ENCODE measurements around the gene CELA3B. TPM values are rescaled to one million over a fixed set of nuclear protein-coding genes. Genes with fewer than 3 reads are reported as not detected.
"Not testable (repeated sequence)": the region's sequence is repeated elsewhere in the genome, so short reads cannot be mapped to it uniquely, and the experiment has no call there.

The CELA3B gene
- total RNA-seq, 1 experiment from 2014 or later = 3.4 TPM

DNA sequence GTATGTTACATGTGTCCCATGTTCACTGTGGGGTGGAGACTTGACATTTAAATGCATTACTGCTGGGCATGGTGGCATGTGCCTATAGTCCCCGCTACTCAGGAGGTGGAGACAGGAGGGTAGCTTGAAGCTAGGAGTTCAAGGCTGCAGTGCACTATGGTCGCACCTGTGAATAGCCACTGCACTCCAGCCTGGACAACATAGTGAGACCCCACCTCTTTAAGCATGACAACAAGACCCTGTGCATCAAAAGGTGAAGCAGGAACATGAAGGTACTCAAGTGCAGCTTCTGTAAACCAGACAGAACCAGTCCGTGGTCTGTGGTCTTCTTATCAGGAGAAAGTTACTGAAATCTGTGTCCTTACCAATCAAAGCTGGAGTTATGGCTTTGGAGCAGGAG is 15.4 kb downstream of the CELA3B start:
- ATAC-seq; H3K36me3 ChIP-seq (ENCODE audit: control insufficient read depth, insufficient read depth, low read length); in situ Hi-C loops (cut with HindIII; ENCODE audit: low pct_unique_long_range_greater_than_20kb, low sequenced_read_pairs); H3K27ac ChIP-seq (ENCODE audit: low read length); H3K9me3 ChIP-seq (ENCODE audit: control insufficient read depth, insufficient read depth, low read depth, low read length); POLR2A ChIA-PET; intact Hi-C loops (cut with micrococcal nuclease; ENCODE audit: unreplicated experiment); BruUV-seq (replicated peaks); H3K27me3 ChIP-seq (ENCODE audit: control insufficient read depth, insufficient read depth, low read length); H3K4me3 ChIP-seq (ENCODE audit: low read depth in 2 of 2, low read length in 2 of 2); H3K4me1 ChIP-seq (ENCODE audit: control insufficient read depth, insufficient read depth, low read length); DNase-seq (ENCODE audit: low read depth, low spot score): not testable (repeated sequence)
- CTCF ChIA-PET = interaction anchor here (0.6 kb wide), 1 partner anchor 24 kb away, joined by 3 read pairs; no protein-coding TSS in a partner anchor

- H3K27ac ChIP-seq (ENCODE audit: low read length); ATAC-seq; CTCF ChIA-PET; H3K27me3 ChIP-seq (ENCODE audit: control insufficient read depth, insufficient read depth, low read length); H3K9me3 ChIP-seq (ENCODE audit: control insufficient read depth, insufficient read depth, low read depth, low read length); intact Hi-C loops (cut with micrococcal nuclease; ENCODE audit: unreplicated experiment); H3K4me3 ChIP-seq (ENCODE audit: low read depth in 2 of 2, low read length in 2 of 2); H3K36me3 ChIP-seq (ENCODE audit: control insufficient read depth, insufficient read depth, low read length); BruUV-seq (replicated peaks); DNase-seq (ENCODE audit: low read depth, low spot score); H3K4me1 ChIP-seq (ENCODE audit: control insufficient read depth, insufficient read depth, low read length); in situ Hi-C loops (cut with HindIII; ENCODE audit: low pct_unique_long_range_greater_than_20kb, low sequenced_read_pairs): not testable (repeated sequence)
- POLR2A ChIA-PET = interaction anchor here (0.6 kb wide), 1 partner anchor 293 kb away, joined by 4 read pairs; no protein-coding TSS in a partner anchor
Observed at GRCh38 chr1:21994716-21995115, 17.9 kb downstream of the CELA3B start.

GRCh38 chr1:21996663-21996970 is 19.8 kb downstream of the CELA3B start:
- H3K9me3 ChIP-seq (ENCODE audit: control insufficient read depth, insufficient read depth, low read depth, low read length); ATAC-seq; H3K4me3 ChIP-seq (ENCODE audit: low read depth in 2 of 2, low read length in 2 of 2); BruUV-seq (replicated peaks); in situ Hi-C loops (cut with HindIII; ENCODE audit: low pct_unique_long_range_greater_than_20kb, low sequenced_read_pairs); H3K36me3 ChIP-seq (ENCODE audit: control insufficient read depth, insufficient read depth, low read length); H3K4me1 ChIP-seq (ENCODE audit: control insufficient read depth, insufficient read depth, low read length); CTCF ChIA-PET; POLR2A ChIA-PET; DNase-seq (ENCODE audit: low read depth, low spot score); H3K27me3 ChIP-seq (ENCODE audit: control insufficient read depth, insufficient read depth, low read length); intact Hi-C loops (cut with micrococcal nuclease; ENCODE audit: unreplicated experiment): not testable (repeated sequence)
- H3K27ac ChIP-seq (ENCODE audit: low read length) = 0 out of 2 replicates have a peak overlapping the region, but pooled peaks have one; percentile 44

DNA sequence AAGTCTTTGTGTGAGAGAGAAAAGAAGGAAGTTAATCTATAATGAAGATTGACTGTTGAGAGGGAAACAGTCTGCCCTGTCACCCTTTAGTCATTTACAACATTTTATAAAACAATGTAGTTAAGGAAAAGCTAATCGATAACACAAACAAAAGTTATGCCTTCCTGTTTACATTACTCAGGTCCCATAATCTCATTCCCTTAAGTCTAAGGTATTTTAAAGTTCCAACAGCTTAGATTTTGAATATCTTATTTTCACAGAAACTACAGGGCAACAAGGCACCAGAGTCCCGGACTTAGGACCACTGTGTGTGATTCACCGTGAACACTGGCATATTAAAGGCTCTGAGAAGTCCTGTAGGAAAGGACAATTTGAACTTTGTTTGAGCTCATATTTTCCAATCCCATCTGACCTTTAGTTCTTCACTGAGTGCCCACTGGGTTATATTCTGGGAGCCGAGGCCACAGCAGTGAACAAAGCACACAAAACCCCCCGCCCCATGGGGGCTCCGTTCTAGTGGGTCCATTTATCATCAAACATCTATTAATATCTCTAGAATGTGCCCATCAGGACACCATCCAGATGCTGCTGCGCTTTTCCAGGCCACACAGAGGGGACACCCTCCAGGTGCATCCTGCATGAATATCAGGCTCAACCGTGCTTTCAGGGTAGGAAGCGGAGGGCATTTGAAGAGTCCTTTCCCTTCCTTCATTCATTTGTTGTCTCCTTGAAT is 21.2 kb downstream of the CELA3B start:
- DNase-seq (ENCODE audit: low read depth, low spot score) = not testable (repeated sequence)

DNA sequence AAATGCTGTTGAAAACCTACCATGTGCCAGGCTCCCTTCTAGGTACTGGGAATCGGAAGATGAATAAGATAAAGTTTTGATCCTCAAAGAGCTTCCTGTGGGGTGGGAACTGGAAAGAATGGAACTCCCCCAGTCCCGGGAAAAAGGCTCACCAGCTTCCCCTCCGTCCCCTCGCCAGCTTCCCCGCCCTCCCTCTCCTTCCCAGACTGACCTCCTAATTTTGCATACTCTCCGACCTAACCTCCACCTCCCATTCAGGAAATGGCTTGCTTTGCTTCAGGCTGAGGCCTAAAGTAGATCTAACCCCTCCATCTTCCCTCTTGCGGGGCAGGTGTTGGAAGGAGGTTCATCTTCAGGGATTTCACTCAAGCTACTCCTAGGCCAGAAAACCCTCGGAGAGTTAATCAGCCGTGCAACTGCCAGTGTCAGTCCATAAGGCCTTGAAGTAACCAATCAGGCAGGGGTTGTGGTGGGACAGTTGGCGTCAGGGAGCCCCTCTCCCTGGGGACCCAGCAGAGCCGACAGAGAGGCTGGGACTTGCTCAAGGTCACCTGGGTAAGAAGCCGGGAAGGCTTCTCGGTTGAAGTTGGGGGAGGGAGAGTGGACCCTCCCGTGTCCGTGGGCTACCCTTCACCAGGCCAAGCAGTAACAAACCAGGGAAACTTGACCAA is 21.9 kb downstream of the CELA3B start:
- DNase-seq (ENCODE audit: low read depth, low spot score); H3K9me3 ChIP-seq (ENCODE audit: control insufficient read depth, insufficient read depth, low read depth, low read length); H3K27me3 ChIP-seq (ENCODE audit: control insufficient read depth, insufficient read depth, low read length); ATAC-seq; H3K36me3 ChIP-seq (ENCODE audit: control insufficient read depth, insufficient read depth, low read length); intact Hi-C loops (cut with micrococcal nuclease; ENCODE audit: unreplicated experiment); H3K4me3 ChIP-seq (ENCODE audit: low read depth in 2 of 2, low read length in 2 of 2); H3K4me1 ChIP-seq (ENCODE audit: control insufficient read depth, insufficient read depth, low read length); POLR2A ChIA-PET; CTCF ChIA-PET; BruUV-seq (replicated peaks); in situ Hi-C loops (cut with HindIII; ENCODE audit: low pct_unique_long_range_greater_than_20kb, low sequenced_read_pairs): not testable (repeated sequence)
- peak overlapping the region; percentile 59 for H3K27ac ChIP-seq (ENCODE audit: low read length)

More for the DNA sequence above, 21.2 kb downstream of the CELA3B start:
- H3K4me3 ChIP-seq (ENCODE audit: low read depth in 2 of 2, low read length in 2 of 2); H3K27me3 ChIP-seq (ENCODE audit: control insufficient read depth, insufficient read depth, low read length); H3K9me3 ChIP-seq (ENCODE audit: control insufficient read depth, insufficient read depth, low read depth, low read length); in situ Hi-C loops (cut with HindIII; ENCODE audit: low pct_unique_long_range_greater_than_20kb, low sequenced_read_pairs); intact Hi-C loops (cut with micrococcal nuclease; ENCODE audit: unreplicated experiment); H3K36me3 ChIP-seq (ENCODE audit: control insufficient read depth, insufficient read depth, low read length); BruUV-seq (replicated peaks); H3K4me1 ChIP-seq (ENCODE audit: control insufficient read depth, insufficient read depth, low read length): not testable (repeated sequence)
- ChIA-PET CTCF (interaction anchor here (0.7 kb wide), 1 partner anchor 404 kb away, joined by 4 read pairs; no protein-coding TSS in a partner anchor), POLR2A (interaction anchor here (0.7 kb wide), 2 partner anchors 16 to 46 kb away, joined by 4 to 8 read pairs; no protein-coding TSS in a partner anchor)
- H3K27ac ChIP-seq (ENCODE audit: low read length) = peak overlapping the region; percentile 59
- peak; percentile 88 for ATAC-seq

DNA sequence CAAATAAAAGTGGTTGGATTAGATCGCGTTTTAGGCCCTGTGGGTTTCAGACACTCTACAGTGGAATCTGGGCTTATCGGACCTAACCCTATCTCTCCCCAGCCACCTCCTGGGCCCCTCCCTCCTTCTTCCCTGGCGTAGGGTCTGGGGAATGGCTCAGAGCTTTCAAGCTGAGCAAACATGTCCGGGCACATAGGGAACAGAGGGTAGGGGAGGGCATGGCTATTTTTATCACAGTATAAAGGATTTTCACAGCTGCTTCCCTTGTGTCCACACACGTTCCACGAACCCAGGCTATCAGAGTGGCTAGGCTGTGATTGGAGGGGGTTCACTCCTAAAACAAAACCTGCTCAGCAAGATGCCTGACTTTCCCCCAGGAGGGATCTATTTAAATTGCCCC is 22.8 kb downstream of the CELA3B start:
- H3K36me3 ChIP-seq (ENCODE audit: control insufficient read depth, insufficient read depth, low read length); H3K9me3 ChIP-seq (ENCODE audit: control insufficient read depth, insufficient read depth, low read depth, low read length); intact Hi-C loops (cut with micrococcal nuclease; ENCODE audit: unreplicated experiment); DNase-seq (ENCODE audit: low read depth, low spot score); BruUV-seq (replicated peaks); H3K27me3 ChIP-seq (ENCODE audit: control insufficient read depth, insufficient read depth, low read length); H3K27ac ChIP-seq (ENCODE audit: low read length); in situ Hi-C loops (cut with HindIII; ENCODE audit: low pct_unique_long_range_greater_than_20kb, low sequenced_read_pairs); ATAC-seq; CTCF ChIA-PET; POLR2A ChIA-PET; H3K4me1 ChIP-seq (ENCODE audit: control insufficient read depth, insufficient read depth, low read length); H3K4me3 ChIP-seq (ENCODE audit: low read depth in 2 of 2, low read length in 2 of 2): not testable (repeated sequence)

Data from Panc1 (cell line).